Stimulated activated CD8-positive, alpha-beta memory T cell treated with anti-CD3 and anti-CD28 coated beads, Interleukin-4, amount 100 ng/mL, for 24 hours (primary cell): ENCODE measurements around the gene CARS2.
"Not testable (repeated sequence)": the region's sequence is repeated elsewhere in the genome, so short reads cannot be mapped to it uniquely, and the experiment has no call there.

Source experiments
- DNase-seq: peaks from one replicate; pipeline ENCODE4 v3.0.0-alpha.2; 2020; ENCODE audit warnings: low read depth

Gene CARS2

GRCh38 chr13:110682746-110683145 is 23.2 kb downstream of the CARS2 start:
- DNase-seq: no peak

GRCh38 chr13:110681868-110682550 is 23.9 kb downstream of the CARS2 start:
- DNase-seq: no peak

GRCh38 chr13:110680852-110681251 is 25.1 kb downstream of the CARS2 start:
- no peak for DNase-seq

- no peak for DNase-seq
Measured at GRCh38 chr13:110677731-110678545, 28.0 kb downstream of the CARS2 start.

- DNase-seq: peak; percentile 11
Measured at GRCh38 chr13:110676595-110677587, 29.0 kb downstream of the CARS2 start.

- DNase-seq: not testable (repeated sequence)
Measured at GRCh38 chr13:110669814-110670213, 36.1 kb downstream of the CARS2 start.

- no peak for DNase-seq
Measured at GRCh38 chr13:110669036-110669435, 36.9 kb downstream of the CARS2 start.

GRCh38 chr13:110666255-110666533 is 39.7 kb downstream of the CARS2 start:
- no peak for DNase-seq

- no peak for DNase-seq
Measured at GRCh38 chr13:110665491-110666254, 40.2 kb downstream of the CARS2 start.

- no peak for DNase-seq
Measured at GRCh38 chr13:110664673-110665072, 41.2 kb downstream of the CARS2 start.

- DNase-seq: no peak
Measured at GRCh38 chr13:110664041-110664440, 41.9 kb downstream of the CARS2 start.

GRCh38 chr13:110663491-110663890 is 42.4 kb downstream of the CARS2 start:
- no peak for DNase-seq

- DNase-seq: no peak
Measured at GRCh38 chr13:110662777-110663443, 43.0 kb downstream of the CARS2 start.

- DNase-seq: no peak
Measured at GRCh38 chr13:110662091-110662490, 43.8 kb downstream of the CARS2 start.

GRCh38 chr13:110661256-110661655 is 44.7 kb downstream of the CARS2 start:
- no peak for DNase-seq

GRCh38 chr13:110658218-110658911 is 47.6 kb downstream of the CARS2 start:
- DNase-seq: not testable (repeated sequence)

GRCh38 chr13:110657196-110657595 is 48.7 kb downstream of the CARS2 start:
- DNase-seq: no peak

GRCh38 chr13:110653851-110654250 is 52.1 kb downstream of the CARS2 start:
- no peak for DNase-seq

- DNase-seq: no peak
Measured at GRCh38 chr13:110653271-110653670, 52.6 kb downstream of the CARS2 start.

GRCh38 chr13:110652764-110653163 is 53.2 kb downstream of the CARS2 start:
- DNase-seq: no peak
